Dendritic cell treated with granulocyte-macrophage colony-stimulating factor and Interleukin-4, amounts not matched to agents 40 ng/mL and 50 ng/mL, for 4 days (primary cell): ENCODE measurements around the gene CNTN2.

Source experiments
- H3K27ac Mint-ChIP-seq: one replicate; pipeline ENCODE4 v1.8.0; 2022; ENCODE audit warnings: mild to moderate bottlenecking, mixed read lengths
- H3K27me3 Mint-ChIP-seq: one replicate; pipeline ENCODE4 v1.8.0; 2022; ENCODE audit warnings: mild to moderate bottlenecking, mixed read lengths
- H3K36me3 Mint-ChIP-seq: one replicate; pipeline ENCODE4 v1.8.0; 2022; ENCODE audit warnings: low read depth, mixed read lengths
- H3K4me1 Mint-ChIP-seq: one replicate; pipeline ENCODE4 v1.8.0; 2022; ENCODE audit warnings: low read depth, mixed read lengths
- H3K4me3 Mint-ChIP-seq: one replicate; pipeline ENCODE4 v1.8.0; 2022; ENCODE audit warnings: mild to moderate bottlenecking, moderate library complexity, mixed read lengths
- H3K9me3 Mint-ChIP-seq: one replicate; pipeline ENCODE4 v1.8.0; 2022; ENCODE audit warnings: mixed read lengths
- intact Hi-C: fragments of 100-400 bp; cut with micrococcal nuclease; formaldehyde crosslinking; loops from one replicate; pipeline ENCODE4 v1.15.0; 2022

The CNTN2 gene

GRCh38 chr1:205042911-205043806, at the start of gene CNTN2:
CNTN2 (plus strand) TSS chr1:205043212; CDS start chr1:205053186, 9,974 bp downstream.
- H3K36me3 Mint-ChIP-seq, result no peaks in the 10 kb centered on the region
- no peak within 1 kb of the TSS for H3K4me3 Mint-ChIP-seq
- H3K27me3 Mint-ChIP-seq, result peaks cover 72% of the 10 kb centered on the region
- no peaks in the 10 kb centered on the region for H3K9me3 Mint-ChIP-seq
- H3K4me1 Mint-ChIP-seq, result no peaks in the 10 kb centered on the region
- intact Hi-C loops, result no loop called here
- H3K27ac Mint-ChIP-seq, result no peak within 1 kb of the TSS

GRCh38 chr1:204994086-204994862, 48.7 kb upstream of the CNTN2 start:
- Mint-ChIP-seq H3K9me3 (no peaks in the 10 kb centered on the region), H3K36me3 (no peaks in the 10 kb centered on the region), H3K27me3 (no peaks in the 10 kb centered on the region), H3K27ac (no peak overlapping the region), H3K4me1 (peaks cover 27% of the 10 kb centered on the region), H3K4me3 (no peak overlapping the region)
- intact Hi-C loops, result no loop called here

GRCh38 chr1:204996981-204997380, 46.0 kb upstream of the CNTN2 start:
- Mint-ChIP-seq H3K4me3 (no peak overlapping the region), H3K27ac (no peak overlapping the region), H3K4me1 (peaks cover 16% of the 10 kb centered on the region), H3K9me3 (no peaks in the 10 kb centered on the region), H3K27me3 (no peaks in the 10 kb centered on the region), H3K36me3 (no peaks in the 10 kb centered on the region)
- intact Hi-C loops, result no loop called here

- Mint-ChIP-seq H3K9me3 (no peaks in the 10 kb centered on the region), H3K36me3 (no peaks in the 10 kb centered on the region), H3K27ac (no peak overlapping the region), H3K4me1 (peaks cover 8% of the 10 kb centered on the region), H3K4me3 (no peak overlapping the region), H3K27me3 (no peaks in the 10 kb centered on the region)
- intact Hi-C loops, result no loop called here
These were observed 45.2 kb upstream of the CNTN2 start for GRCh38 chr1:204997591-204998355.

GRCh38 chr1:205001162-205001561, 41.9 kb upstream of the CNTN2 start:
- H3K36me3 Mint-ChIP-seq, result no peaks in the 10 kb centered on the region
- H3K9me3 Mint-ChIP-seq, result no peaks in the 10 kb centered on the region
- intact Hi-C loops, result no loop called here
- no peak overlapping the region for H3K4me3 Mint-ChIP-seq
- no peak overlapping the region for H3K27ac Mint-ChIP-seq
- H3K4me1 Mint-ChIP-seq, result no peaks in the 10 kb centered on the region
- H3K27me3 Mint-ChIP-seq, result no peaks in the 10 kb centered on the region

GRCh38 chr1:205002705-205003104, 40.3 kb upstream of the CNTN2 start:
- Mint-ChIP-seq H3K27ac (no peak overlapping the region), H3K27me3 (no peaks in the 10 kb centered on the region), H3K9me3 (no peaks in the 10 kb centered on the region), H3K4me1 (no peaks in the 10 kb centered on the region), H3K36me3 (no peaks in the 10 kb centered on the region), H3K4me3 (no peak overlapping the region)
- intact Hi-C loops, result no loop called here

- intact Hi-C loops, result no loop called here
- Mint-ChIP-seq H3K4me3 (no peak overlapping the region), H3K27ac (no peak overlapping the region), H3K27me3 (no peaks in the 10 kb centered on the region), H3K36me3 (no peaks in the 10 kb centered on the region), H3K9me3 (no peaks in the 10 kb centered on the region), H3K4me1 (no peaks in the 10 kb centered on the region)
These were observed 39.5 kb upstream of the CNTN2 start for GRCh38 chr1:205003358-205004131.

- intact Hi-C loops, result no loop called here
- no peaks in the 10 kb centered on the region for H3K36me3 Mint-ChIP-seq
- H3K27ac Mint-ChIP-seq, result no peak overlapping the region
- H3K27me3 Mint-ChIP-seq, result no peaks in the 10 kb centered on the region
- no peak overlapping the region for H3K4me3 Mint-ChIP-seq
- H3K4me1 Mint-ChIP-seq, result no peaks in the 10 kb centered on the region
- no peaks in the 10 kb centered on the region for H3K9me3 Mint-ChIP-seq
These were observed 38.7 kb upstream of the CNTN2 start for GRCh38 chr1:205004351-205004750.

- H3K27me3 Mint-ChIP-seq, result no peaks in the 10 kb centered on the region
- no peak overlapping the region for H3K27ac Mint-ChIP-seq
- peaks cover under 1% of the 10 kb centered on the region for H3K4me1 Mint-ChIP-seq
- no peaks in the 10 kb centered on the region for H3K9me3 Mint-ChIP-seq
- H3K36me3 Mint-ChIP-seq, result no peaks in the 10 kb centered on the region
- H3K4me3 Mint-ChIP-seq, result no peak overlapping the region
- intact Hi-C loops, result no loop called here
These were observed 34.1 kb upstream of the CNTN2 start for GRCh38 chr1:205008896-205009295.

- H3K4me3 Mint-ChIP-seq, result no peak overlapping the region
- H3K4me1 Mint-ChIP-seq, result peaks cover 8% of the 10 kb centered on the region
- H3K27me3 Mint-ChIP-seq, result no peaks in the 10 kb centered on the region
- no peak overlapping the region for H3K27ac Mint-ChIP-seq
- intact Hi-C loops, result no loop called here
- H3K36me3 Mint-ChIP-seq, result no peaks in the 10 kb centered on the region
- no peaks in the 10 kb centered on the region for H3K9me3 Mint-ChIP-seq
These were observed 33.3 kb upstream of the CNTN2 start for GRCh38 chr1:205009670-205010069.

- Mint-ChIP-seq H3K36me3 (no peaks in the 10 kb centered on the region), H3K9me3 (no peaks in the 10 kb centered on the region), H3K4me1 (peaks cover 12% of the 10 kb centered on the region), H3K4me3 (no peak overlapping the region), H3K27ac (no peak overlapping the region), H3K27me3 (no peaks in the 10 kb centered on the region)
- intact Hi-C loops, result no loop called here
These were observed 30.4 kb upstream of the CNTN2 start for GRCh38 chr1:205012391-205013140.

GRCh38 chr1:205013683-205014367, 29.2 kb upstream of the CNTN2 start:
- intact Hi-C loops, result no loop called here
- Mint-ChIP-seq H3K4me1 (peaks cover 12% of the 10 kb centered on the region), H3K27me3 (no peaks in the 10 kb centered on the region), H3K4me3 (no peak overlapping the region), H3K27ac (no peak overlapping the region), H3K36me3 (no peaks in the 10 kb centered on the region), H3K9me3 (no peaks in the 10 kb centered on the region)
